ENCODE measurements around the gene FAM131A. TPM values are rescaled to one million over a fixed set of nuclear protein-coding genes. Genes with fewer than 3 reads are reported as not detected.

Gene FAM131A
- total and polyA plus RNA-seq, 9 of the 15 experiments (the other 6 are each of a cell fraction or from before 2014, with no cell fraction given), result 0.48 to 11.1 (median 4.3) TPM

DNA sequence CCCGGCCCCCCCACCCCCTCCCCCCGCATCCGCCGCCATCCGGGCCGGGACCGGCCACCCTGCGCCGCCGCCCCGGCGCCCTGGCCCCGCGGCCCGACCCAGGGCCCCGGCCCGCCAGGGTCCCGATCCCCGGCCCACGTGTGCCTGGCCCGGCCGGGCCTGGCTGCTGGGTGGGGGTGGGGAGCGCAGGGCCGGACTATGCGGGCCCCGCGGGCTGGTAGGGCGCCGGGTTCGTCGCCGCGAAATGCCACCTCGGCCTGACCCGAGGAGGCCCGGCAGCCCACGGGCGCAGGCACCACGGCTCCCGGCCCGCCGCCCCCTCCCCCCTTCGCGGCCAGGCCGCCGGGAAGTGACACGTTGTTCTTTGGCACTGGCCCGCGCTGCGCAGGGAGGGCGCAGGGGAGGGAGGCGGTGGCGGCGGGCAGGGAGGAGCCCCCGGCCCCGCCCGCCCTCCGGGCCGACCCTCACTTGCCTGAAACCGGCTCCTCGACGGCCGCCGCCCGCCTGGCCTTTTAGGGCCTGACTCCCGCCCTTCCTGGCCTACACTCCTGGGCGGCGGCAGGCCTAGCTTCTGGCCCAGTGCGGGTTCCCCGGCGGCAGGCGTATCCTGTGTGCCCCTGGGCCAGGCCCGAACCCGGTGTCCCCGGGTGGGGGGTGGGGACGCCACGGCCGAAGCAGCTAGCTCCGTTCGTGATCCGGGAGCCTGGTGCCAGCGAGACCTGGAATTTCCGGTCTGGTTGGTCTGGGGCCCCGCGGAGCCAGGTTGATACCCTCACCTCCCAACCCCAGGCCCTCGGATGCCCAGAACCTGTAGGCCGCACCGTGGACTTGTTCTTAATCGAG is 22.5 kb upstream of the FAM131A start (continued):
- TF ChIP-seq, protein P1, sequence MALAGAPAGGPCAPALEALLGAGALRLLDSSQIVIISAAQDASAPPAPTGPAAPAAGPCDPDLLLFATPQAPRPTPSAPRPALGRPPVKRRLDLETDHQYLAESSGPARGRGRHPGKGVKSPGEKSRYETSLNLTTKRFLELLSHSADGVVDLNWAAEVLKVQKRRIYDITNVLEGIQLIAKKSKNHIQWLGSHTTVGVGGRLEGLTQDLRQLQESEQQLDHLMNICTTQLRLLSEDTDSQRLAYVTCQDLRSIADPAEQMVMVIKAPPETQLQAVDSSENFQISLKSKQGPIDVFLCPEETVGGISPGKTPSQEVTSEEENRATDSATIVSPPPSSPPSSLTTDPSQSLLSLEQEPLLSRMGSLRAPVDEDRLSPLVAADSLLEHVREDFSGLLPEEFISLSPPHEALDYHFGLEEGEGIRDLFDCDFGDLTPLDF (CRISPR knock-in tag; IDR thresholded peaks at IDR 0.05), result no peak
- TF ChIP-seq KDM1A (IDR thresholded peaks at IDR 0.05) (no peak), RBBP5 (IDR thresholded peaks at IDR 0.05; ENCODE audit: borderline replicate concordance, insufficient read depth, low read length, poor library complexity, severe bottlenecking) (peak; percentile 88), E2F3 (CRISPR knock-in tag; IDR thresholded peaks at IDR 0.05) (no peak), ZNF668 (CRISPR knock-in tag; IDR thresholded peaks at IDR 0.05) (no peak), ZNF561 (CRISPR knock-in tag; conservative IDR thresholded peaks at IDR 0.05) (no peak), ZNF384 (IDR thresholded peaks at IDR 0.05; ENCODE audit: low read depth, low read length) (no peak), FOXP1 (CRISPR knock-in tag; IDR thresholded peaks at IDR 0.05) (peak; percentile 49; the same call in 1 of the 2 replicates), PHF8 (IDR thresholded peaks at IDR 0.05; ENCODE audit: borderline replicate concordance, low read length) (peak; percentile 49; the same call in 1 of the 2 replicates), ETV6 (IDR thresholded peaks at IDR 0.05; ENCODE audit: borderline replicate concordance in 1 of 2, low read depth in 2 of 2, low read length in 1 of 2) (no peak), ETV6 (CRISPR knock-in tag; IDR thresholded peaks at IDR 0.05; ENCODE audit: borderline replicate concordance) (peak; percentile 59; the same call in 1 of the 2 replicates), ATF7 (IDR thresholded peaks at IDR 0.05) (no peak), PCBP1 (IDR thresholded peaks at IDR 0.05; ENCODE audit: low read depth, low read length, poor library complexity, severe bottlenecking) (peak; percentile 90)
- TF ChIP-seq, protein P2, sequence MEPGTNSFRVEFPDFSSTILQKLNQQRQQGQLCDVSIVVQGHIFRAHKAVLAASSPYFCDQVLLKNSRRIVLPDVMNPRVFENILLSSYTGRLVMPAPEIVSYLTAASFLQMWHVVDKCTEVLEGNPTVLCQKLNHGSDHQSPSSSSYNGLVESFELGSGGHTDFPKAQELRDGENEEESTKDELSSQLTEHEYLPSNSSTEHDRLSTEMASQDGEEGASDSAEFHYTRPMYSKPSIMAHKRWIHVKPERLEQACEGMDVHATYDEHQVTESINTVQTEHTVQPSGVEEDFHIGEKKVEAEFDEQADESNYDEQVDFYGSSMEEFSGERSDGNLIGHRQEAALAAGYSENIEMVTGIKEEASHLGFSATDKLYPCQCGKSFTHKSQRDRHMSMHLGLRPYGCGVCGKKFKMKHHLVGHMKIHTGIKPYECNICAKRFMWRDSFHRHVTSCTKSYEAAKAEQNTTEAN (CRISPR knock-in tag; IDR thresholded peaks at IDR 0.05), result no peak
- TF ChIP-seq, protein P3, sequence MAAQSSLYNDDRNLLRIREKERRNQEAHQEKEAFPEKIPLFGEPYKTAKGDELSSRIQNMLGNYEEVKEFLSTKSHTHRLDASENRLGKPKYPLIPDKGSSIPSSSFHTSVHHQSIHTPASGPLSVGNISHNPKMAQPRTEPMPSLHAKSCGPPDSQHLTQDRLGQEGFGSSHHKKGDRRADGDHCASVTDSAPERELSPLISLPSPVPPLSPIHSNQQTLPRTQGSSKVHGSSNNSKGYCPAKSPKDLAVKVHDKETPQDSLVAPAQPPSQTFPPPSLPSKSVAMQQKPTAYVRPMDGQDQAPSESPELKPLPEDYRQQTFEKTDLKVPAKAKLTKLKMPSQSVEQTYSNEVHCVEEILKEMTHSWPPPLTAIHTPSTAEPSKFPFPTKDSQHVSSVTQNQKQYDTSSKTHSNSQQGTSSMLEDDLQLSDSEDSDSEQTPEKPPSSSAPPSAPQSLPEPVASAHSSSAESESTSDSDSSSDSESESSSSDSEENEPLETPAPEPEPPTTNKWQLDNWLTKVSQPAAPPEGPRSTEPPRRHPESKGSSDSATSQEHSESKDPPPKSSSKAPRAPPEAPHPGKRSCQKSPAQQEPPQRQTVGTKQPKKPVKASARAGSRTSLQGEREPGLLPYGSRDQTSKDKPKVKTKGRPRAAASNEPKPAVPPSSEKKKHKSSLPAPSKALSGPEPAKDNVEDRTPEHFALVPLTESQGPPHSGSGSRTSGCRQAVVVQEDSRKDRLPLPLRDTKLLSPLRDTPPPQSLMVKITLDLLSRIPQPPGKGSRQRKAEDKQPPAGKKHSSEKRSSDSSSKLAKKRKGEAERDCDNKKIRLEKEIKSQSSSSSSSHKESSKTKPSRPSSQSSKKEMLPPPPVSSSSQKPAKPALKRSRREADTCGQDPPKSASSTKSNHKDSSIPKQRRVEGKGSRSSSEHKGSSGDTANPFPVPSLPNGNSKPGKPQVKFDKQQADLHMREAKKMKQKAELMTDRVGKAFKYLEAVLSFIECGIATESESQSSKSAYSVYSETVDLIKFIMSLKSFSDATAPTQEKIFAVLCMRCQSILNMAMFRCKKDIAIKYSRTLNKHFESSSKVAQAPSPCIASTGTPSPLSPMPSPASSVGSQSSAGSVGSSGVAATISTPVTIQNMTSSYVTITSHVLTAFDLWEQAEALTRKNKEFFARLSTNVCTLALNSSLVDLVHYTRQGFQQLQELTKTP (IDR thresholded peaks at IDR 0.05; ENCODE audit: low read depth in 1 of 2, partially characterized antibody in 2 of 2), result no peak
- TF ChIP-seq, protein P4, sequence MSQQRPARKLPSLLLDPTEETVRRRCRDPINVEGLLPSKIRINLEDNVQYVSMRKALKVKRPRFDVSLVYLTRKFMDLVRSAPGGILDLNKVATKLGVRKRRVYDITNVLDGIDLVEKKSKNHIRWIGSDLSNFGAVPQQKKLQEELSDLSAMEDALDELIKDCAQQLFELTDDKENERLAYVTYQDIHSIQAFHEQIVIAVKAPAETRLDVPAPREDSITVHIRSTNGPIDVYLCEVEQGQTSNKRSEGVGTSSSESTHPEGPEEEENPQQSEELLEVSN (IDR thresholded peaks at IDR 0.05; ENCODE audit: borderline replicate concordance in 1 of 2, extremely low read depth in 1 of 2, insufficient read depth in 1 of 2, insufficient read length in 1 of 2, low read depth in 1 of 2, low read length in 1 of 2, poor library complexity in 1 of 2, severe bottlenecking in 1 of 2), result peak in 1 of 2 experiments; percentile 44
